AG04449 (cell line): Measurements from ENCODE around the gene TRIO.
"Not testable (repeated sequence)": the region's sequence is repeated elsewhere in the genome, so short reads cannot be mapped to it uniquely, and the experiment has no call there.

Source experiments
- CTCF ChIA-PET: fragments of 350-600 bp; formaldehyde crosslinking; extraction: SDS; loops from one replicate; lab custom pipeline; 2021; ENCODE audit warnings: antibody characterized with exemption; lab: Yijun Ruan, JAX
- POLR2A ChIA-PET: fragments of 400-600, 350-600 bp; formaldehyde crosslinking; extraction: SDS; loops from one replicate; lab custom pipeline; 2020; ENCODE audit warnings: antibody characterized with exemption, inconsistent platforms; lab: Yijun Ruan, JAX
- DNase-seq: peaks from one replicate; pipeline ENCODE4 v3.0.0-alpha.2; 2010; ENCODE audit warnings: low read depth, low spot score
- H3K4me3 ChIP-seq: 2 replicates; pipeline ENCODE4 v1.5.1; 2011; ENCODE audit warnings: low read depth, mild to moderate bottlenecking, control low read depth, low read length
- TF ChIP-seq, protein P1 (sequence below): IDR thresholded peaks from one replicate; pipeline ENCODE4 v1.5.1; 2011; ENCODE audit warnings: mild to moderate bottlenecking, moderate library complexity, low read length, control low read depth, inconsistent platforms; ENCODE audit not compliant: insufficient read depth; ENCODE audit errors: missing control alignments

TRIO gene

DNA sequence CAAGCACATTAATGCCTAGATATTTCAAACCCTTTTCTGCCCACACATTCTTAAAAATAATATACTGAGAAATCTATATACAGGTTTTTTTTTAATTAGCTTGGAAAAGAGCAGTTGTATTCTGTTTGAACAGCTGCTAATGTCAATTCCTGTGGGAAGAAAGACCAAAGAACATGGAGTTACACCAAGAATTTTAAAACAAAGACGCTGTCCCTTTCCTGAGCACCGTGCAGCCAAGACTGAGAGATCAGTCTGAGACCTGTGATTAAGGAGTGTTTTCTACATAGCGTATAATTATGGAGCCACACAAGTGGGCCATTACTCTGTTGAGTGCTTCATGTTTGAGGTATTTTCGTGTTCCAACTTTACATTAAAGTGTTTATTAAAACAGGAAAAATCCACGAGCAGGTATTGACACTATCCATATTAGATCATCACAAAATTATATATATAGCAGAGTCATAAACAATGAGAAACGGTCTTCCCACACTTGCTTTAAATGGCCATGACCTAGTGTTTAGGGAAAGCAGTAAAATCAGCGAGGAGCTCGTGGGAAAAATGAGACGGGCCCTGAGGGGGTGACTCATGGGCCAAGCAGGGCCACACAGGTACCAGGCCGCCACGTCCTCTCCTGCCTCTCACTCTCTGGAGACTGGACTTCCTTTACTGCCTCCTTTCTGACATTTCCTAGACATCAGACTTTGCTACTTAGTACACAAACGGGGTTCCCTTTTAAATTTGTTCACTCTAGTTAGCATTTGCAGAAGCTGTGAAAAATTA is 285.4 kb downstream of the TRIO start:
- TF ChIP-seq, protein P1, sequence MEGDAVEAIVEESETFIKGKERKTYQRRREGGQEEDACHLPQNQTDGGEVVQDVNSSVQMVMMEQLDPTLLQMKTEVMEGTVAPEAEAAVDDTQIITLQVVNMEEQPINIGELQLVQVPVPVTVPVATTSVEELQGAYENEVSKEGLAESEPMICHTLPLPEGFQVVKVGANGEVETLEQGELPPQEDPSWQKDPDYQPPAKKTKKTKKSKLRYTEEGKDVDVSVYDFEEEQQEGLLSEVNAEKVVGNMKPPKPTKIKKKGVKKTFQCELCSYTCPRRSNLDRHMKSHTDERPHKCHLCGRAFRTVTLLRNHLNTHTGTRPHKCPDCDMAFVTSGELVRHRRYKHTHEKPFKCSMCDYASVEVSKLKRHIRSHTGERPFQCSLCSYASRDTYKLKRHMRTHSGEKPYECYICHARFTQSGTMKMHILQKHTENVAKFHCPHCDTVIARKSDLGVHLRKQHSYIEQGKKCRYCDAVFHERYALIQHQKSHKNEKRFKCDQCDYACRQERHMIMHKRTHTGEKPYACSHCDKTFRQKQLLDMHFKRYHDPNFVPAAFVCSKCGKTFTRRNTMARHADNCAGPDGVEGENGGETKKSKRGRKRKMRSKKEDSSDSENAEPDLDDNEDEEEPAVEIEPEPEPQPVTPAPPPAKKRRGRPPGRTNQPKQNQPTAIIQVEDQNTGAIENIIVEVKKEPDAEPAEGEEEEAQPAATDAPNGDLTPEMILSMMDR = no peak
- ChIA-PET CTCF (interaction anchor here (0.6 to 1.2 kb wide), 3 partner anchors 9 to 220 kb away, joined by 3 read pairs; no protein-coding TSS in a partner anchor), POLR2A (interaction anchor here (1.1 kb wide), 1 partner anchor 8 kb away, joined by 3 read pairs; no protein-coding TSS in a partner anchor)
- H3K4me3 ChIP-seq = no peak overlapping the region
- DNase-seq = no peak

DNA sequence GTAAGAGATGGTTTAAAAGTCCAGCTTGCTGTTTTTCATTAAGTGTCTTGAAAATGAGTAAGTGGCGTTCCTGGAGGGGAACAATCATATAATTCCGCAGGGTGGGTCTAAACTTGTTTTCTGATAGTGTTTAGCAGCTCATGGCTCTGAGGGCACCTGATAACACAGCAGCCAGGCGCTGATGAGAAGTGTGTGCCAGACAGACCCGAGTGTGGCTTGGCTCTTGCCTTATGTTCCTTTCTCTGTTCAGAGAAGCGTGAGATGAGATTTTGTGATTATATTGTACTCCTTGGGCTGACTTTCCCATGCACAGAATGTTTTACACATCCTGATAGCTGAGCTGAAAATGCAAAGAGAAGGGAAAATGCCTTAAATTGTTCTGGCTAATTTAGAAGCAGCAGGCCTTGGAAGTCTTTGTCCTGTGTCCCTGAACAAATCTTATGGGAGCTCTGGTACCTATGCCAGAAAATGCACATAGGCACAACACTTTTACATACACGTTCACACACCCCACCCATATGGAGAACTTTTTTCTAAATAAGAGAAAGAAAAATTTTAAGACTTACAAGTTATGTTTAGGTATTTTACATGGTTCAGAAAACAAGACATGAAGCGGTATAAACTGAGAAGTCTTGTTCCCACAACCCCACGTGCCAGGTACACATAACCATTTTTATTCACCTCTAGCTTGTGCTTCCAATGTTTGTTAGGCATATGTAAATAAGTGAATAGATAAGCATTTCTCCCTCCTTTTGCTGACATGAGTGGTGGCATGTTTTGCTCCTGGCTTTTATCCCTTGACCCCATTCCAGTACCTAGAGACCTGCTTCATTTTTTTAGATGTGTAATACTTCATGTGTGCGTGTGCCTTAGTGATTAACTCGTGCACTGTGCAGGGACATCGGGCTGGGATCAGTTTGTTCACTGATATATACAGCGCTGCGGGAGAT is 286.2 kb downstream of the TRIO start:
- CTCF ChIA-PET = interaction anchor here (0.6 to 1.3 kb wide), 4 partner anchors 13 to 220 kb away, joined by 3 to 4 read pairs (median 3); no protein-coding TSS in a partner anchor
- DNase-seq = no peak

DNA sequence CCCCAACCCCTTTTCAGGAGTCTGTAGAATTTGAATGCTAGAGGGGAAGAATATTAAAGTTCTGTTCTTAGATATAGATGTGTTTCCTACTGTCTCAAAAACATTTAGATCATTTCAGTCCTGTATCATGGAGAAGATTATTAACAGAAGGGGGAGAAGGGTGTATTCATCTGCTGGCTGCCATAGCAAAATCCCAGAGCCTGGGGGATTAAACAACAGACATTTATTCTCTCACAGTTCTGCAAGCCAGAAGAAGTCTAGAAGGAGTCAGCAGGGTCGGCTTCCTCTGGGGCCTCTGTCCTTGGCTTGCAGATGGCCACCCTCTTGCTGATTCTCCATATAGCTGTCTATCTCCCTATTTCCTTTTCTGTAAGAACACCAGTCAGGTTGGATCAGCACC is 288.4 kb downstream of the TRIO start:
- CTCF ChIA-PET = no interaction called here
- DNase-seq = no peak
- H3K4me3 ChIP-seq = no peak overlapping the region
- TF ChIP-seq, protein P1 = no peak
- POLR2A ChIA-PET = no interaction called here

More for the DNA sequence above, 286.2 kb downstream of the TRIO start:
- H3K4me3 ChIP-seq = no peak overlapping the region
- TF ChIP-seq, protein P1 = no peak
- POLR2A ChIA-PET = interaction anchor here (1.1 kb wide), 1 partner anchor 9 kb away, joined by 3 read pairs; no protein-coding TSS in a partner anchor

DNA sequence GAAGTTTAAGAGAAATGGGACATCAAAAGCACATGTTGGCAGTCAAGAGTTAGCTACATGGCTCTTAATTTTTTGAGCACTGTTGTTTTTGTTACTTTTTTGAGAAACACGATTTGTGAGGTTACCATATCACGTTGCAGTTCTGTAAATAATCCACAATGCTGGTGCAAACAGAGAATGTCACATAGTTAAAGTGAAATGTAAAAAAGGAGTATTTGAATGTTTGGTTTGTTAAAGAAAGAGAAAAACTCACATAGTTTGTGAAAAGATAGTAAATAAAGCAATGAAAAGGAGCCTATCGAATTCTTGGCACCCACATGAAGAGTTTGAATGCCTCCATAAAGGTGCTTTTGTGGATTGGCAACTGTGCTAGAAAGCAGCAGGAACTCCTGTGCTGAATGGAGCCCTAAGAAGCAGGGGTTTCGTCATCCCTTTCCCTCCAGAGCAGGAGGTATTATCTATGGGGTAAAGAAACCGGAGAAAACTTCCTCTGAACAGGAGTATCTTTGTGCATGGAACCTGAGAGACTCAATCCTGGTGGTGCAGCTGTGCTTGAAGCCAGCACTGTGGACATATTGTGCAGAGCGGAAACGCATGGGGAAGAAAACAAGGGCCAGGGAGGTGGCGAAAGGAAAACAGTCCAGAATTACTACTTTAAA is 289.9 kb downstream of the TRIO start:
- DNase-seq = no peak
- no peak overlapping the region for H3K4me3 ChIP-seq
- POLR2A ChIA-PET = no interaction called here
- CTCF ChIA-PET = interaction anchor here (1.8 to 2.0 kb wide), 2 partner anchors 16 to 215 kb away, joined by 5 to 6 read pairs; no protein-coding TSS in a partner anchor
- TF ChIP-seq, protein P1 = no peak

DNA sequence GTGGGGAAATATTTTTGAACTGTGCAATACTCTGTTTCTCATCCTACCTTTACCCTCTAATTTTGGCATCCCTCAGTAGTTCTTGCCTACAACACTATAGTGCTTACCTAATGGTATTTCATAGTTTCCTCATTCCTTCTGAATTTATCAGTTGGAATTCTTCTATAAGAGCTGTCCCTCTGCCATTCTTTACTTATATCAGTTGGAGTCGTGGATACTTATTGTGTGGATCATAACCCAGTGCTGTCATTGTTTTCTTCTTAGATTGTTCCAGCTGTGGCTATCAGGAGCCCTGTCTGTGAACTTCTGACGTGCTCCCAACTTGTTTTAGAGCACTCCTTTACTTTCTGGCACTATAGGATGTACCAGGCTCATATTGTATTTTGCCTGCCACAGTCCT is 292.3 kb downstream of the TRIO start:
- TF ChIP-seq, protein P1 = no peak
- no peak for DNase-seq
- POLR2A ChIA-PET = interaction anchor here (1.0 kb wide), 1 partner anchor 19 kb away, joined by 4 read pairs; no protein-coding TSS in a partner anchor
- CTCF ChIA-PET = no interaction called here
- H3K4me3 ChIP-seq = no peak overlapping the region

DNA sequence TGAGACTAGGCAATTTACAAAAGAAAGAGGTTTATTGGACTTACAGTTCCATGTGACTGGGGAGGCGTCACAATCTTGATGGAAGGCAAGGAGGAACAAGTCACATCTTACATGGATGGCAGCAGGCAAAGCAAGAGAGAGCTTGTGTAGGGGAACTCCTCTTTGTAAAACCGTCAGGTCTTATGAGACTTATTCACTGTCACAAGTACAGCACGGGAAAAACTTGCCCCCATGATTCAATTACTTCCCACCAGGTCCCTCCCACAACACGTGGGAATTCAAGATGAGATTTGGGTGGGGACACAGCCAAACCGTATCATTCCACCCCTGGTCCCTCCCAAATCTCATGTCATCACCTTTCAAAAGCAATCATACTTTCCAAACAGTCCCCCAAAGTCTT is 293.0 kb downstream of the TRIO start:
- CTCF ChIA-PET = interaction anchor here (0.5 kb wide), 1 partner anchor 254 kb away, joined by 3 read pairs; no protein-coding TSS in a partner anchor
- H3K4me3 ChIP-seq, POLR2A ChIA-PET, DNase-seq: not testable (repeated sequence)
